MCF 10A (cell line): ENCODE results near the gene ADAMTSL1. TPM values are rescaled to one million over a fixed set of nuclear protein-coding genes. Genes with fewer than 3 reads are reported as not detected.
A peak's percentile ranks its signal among the peaks of the same experiment; 100 is the strongest.

Experiments used
- BruUV-seq: library from RNA; stranded (reverse); fragments of 400-500 nt; replicated peaks from 2 replicates; lab custom pipeline; 2021; lab: Mats Ljungman, UMichigan
- CTCF ChIA-PET: fragments of 300-600 bp; sonication (Branson Sonifier 250); formaldehyde crosslinking; extraction: SDS; loops from one replicate; lab custom pipeline; 2021; ENCODE audit warnings: antibody characterized with exemption, inconsistent platforms; lab: Yijun Ruan, JAX
- POLR2A ChIA-PET: fragments of 300-600, 350-650 bp; sonication (Branson Sonifier 250); formaldehyde crosslinking; extraction: SDS; loops from one replicate; lab custom pipeline; 2020; ENCODE audit warnings: antibody characterized with exemption, inconsistent platforms; lab: Yijun Ruan, JAX
- DNase-seq: peaks from one replicate; pipeline ENCODE4 v3.0.0-alpha.2; 2018; ENCODE audit not compliant: unreplicated experiment
- H3K27ac Mint-ChIP-seq: one replicate; pipeline ENCODE4 v1.8.0; 2022; ENCODE audit warnings: mild to moderate bottlenecking, low read depth, mixed read lengths; ENCODE audit not compliant: unreplicated experiment
- H3K27me3 Mint-ChIP-seq: one replicate; pipeline ENCODE4 v1.8.0; 2022; ENCODE audit warnings: mixed read lengths; ENCODE audit not compliant: insufficient read depth, unreplicated experiment
- H3K36me3 Mint-ChIP-seq: one replicate; pipeline ENCODE4 v1.8.0; 2022; ENCODE audit warnings: mild to moderate bottlenecking, moderate library complexity, mixed read lengths; ENCODE audit not compliant: insufficient read depth, unreplicated experiment
- H3K4me1 Mint-ChIP-seq: one replicate; pipeline ENCODE4 v1.8.0; 2022; ENCODE audit warnings: mixed read lengths; ENCODE audit not compliant: insufficient read depth, unreplicated experiment
- H3K4me3 Mint-ChIP-seq: one replicate; pipeline ENCODE4 v1.8.0; 2022; ENCODE audit warnings: mild to moderate bottlenecking, moderate library complexity, mixed read lengths; ENCODE audit not compliant: unreplicated experiment
- H3K9me3 Mint-ChIP-seq: one replicate; pipeline ENCODE4 v1.8.0; 2022; ENCODE audit warnings: mixed read lengths; ENCODE audit not compliant: unreplicated experiment
- intact Hi-C: fragments of 100-400 bp; cut with micrococcal nuclease; formaldehyde crosslinking; loops from 2 replicates; pipeline ENCODE4 v1.14.1; 2022
- total RNA-seq: library from RNA; stranded (reverse); gene quantifications from 2 replicates; pipeline ENCODE4 v1.2.3, GENCODE V29; 2022
- TF ChIP-seq, protein P1 (sequence below): fragments of 200-600 bp; IDR thresholded peaks from one replicate; pipeline ENCODE4 v1.8.0; 2022; ENCODE audit warnings: antibody characterized with exemption, mild to moderate bottlenecking; ENCODE audit not compliant: unreplicated experiment

ADAMTSL1 gene
- total RNA-seq, 1 experiment from 2014 or later = not detected

DNA sequence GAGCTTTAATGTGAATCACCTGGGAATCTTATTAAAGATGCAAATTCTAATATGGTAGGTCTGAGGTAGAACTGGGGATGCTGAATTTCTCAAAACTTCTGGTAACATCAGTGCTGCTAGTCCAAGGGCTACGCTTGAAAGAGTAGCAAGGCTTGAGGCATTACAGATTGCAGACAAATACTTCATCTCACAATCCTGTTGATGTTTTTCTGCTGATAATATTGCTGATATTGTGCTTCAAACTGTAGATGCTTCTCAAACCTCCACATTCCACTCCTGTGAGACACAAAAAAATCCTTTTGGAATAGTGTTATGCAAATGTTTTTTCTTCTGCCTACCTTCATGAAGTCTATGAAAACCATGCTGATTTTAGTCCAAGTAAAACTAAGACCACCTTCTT lies 419.5 kb downstream of the ADAMTSL1 start:
- Mint-ChIP-seq H3K4me3 (no peak overlapping the region), H3K27ac (no peak overlapping the region), H3K36me3 (no peaks in the 10 kb centered on the region), H3K9me3 (peaks cover 8% of the 10 kb centered on the region), H3K4me1 (no peaks in the 10 kb centered on the region), H3K27me3 (no peaks in the 10 kb centered on the region)
- no TSS peak for BruUV-seq
- no peak for DNase-seq
- ChIA-PET CTCF (interaction anchor here (0.7 kb wide), 1 partner anchor 189 kb away, joined by 3 read pairs; no protein-coding TSS in a partner anchor), POLR2A (no interaction called here)
- TF ChIP-seq, protein P1, sequence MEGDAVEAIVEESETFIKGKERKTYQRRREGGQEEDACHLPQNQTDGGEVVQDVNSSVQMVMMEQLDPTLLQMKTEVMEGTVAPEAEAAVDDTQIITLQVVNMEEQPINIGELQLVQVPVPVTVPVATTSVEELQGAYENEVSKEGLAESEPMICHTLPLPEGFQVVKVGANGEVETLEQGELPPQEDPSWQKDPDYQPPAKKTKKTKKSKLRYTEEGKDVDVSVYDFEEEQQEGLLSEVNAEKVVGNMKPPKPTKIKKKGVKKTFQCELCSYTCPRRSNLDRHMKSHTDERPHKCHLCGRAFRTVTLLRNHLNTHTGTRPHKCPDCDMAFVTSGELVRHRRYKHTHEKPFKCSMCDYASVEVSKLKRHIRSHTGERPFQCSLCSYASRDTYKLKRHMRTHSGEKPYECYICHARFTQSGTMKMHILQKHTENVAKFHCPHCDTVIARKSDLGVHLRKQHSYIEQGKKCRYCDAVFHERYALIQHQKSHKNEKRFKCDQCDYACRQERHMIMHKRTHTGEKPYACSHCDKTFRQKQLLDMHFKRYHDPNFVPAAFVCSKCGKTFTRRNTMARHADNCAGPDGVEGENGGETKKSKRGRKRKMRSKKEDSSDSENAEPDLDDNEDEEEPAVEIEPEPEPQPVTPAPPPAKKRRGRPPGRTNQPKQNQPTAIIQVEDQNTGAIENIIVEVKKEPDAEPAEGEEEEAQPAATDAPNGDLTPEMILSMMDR = no peak
- intact Hi-C loops = no loop called here

DNA sequence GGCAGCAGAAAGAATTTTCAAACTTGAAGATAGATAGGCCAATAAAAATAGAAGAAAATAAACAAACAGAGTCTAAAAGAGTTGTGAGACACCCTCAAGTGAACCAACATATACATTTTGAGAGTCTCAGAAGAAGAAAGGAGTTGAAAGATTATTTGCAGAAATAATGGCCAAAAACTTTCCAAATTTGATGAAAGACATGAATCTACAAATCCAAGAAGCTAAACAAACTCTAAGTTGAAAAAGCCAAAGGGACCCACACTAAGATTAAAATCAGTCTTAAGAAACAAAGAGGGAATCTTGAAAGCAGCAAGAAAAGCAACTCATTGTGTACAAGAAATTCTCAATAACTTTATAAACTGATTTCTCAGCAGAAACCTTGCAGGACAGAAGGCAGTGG lies 422.1 kb downstream of the ADAMTSL1 start:
- Mint-ChIP-seq H3K4me1 (no peaks in the 10 kb centered on the region), H3K27me3 (no peaks in the 10 kb centered on the region), H3K9me3 (peaks cover 8% of the 10 kb centered on the region), H3K27ac (no peak overlapping the region), H3K36me3 (no peaks in the 10 kb centered on the region), H3K4me3 (no peak overlapping the region)
- intact Hi-C loops = no loop called here
- ChIA-PET CTCF (interaction anchor here (0.6 to 0.7 kb wide), 2 partner anchors 188 to 1199 kb away, joined by 3 to 4 read pairs; no protein-coding TSS in a partner anchor), POLR2A (no interaction called here)
- BruUV-seq = no TSS peak
- DNase-seq = no peak
- TF ChIP-seq, protein P1 = no peak

DNA sequence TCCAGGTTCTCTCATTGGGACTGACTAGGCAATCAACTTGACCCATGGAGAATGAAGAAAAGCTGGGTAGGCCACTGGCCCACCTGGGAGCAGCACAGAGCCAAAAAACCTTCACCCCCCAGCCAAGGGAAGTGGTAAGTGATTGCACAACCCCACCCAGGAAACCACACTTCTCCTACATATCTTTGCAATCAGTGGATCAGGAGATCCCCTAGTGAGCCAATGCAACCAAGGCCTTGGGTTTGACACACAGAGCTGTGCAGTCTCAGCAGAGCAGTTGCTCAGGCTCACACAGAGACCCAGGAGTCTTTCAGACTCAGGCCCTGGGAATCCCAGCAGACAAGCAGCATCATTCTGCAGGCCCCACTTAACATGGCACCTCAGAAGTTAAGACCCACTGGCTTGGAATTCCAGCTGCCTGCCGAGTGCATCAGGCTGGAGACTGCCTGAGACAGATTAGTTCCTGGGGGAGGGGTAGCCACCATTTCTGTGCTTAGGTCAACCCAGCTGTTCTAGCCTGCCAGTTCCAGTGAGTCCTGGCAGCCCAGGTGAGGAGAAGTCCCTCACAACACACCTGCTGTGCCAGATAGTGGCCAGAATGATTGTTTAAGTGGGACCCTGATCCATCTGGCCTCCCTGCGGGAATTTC lies 422.7 kb downstream of the ADAMTSL1 start:
- DNase-seq = peak; percentile 5
- BruUV-seq = no TSS peak
- Mint-ChIP-seq H3K36me3 (no peaks in the 10 kb centered on the region), H3K4me3 (no peak overlapping the region), H3K4me1 (no peaks in the 10 kb centered on the region), H3K27ac (no peak overlapping the region), H3K27me3 (no peaks in the 10 kb centered on the region), H3K9me3 (peaks cover 8% of the 10 kb centered on the region)
- TF ChIP-seq, protein P1 = no peak
- CTCF ChIA-PET = no interaction called here
- intact Hi-C loops = no loop called here
- POLR2A ChIA-PET = no interaction called here

DNA sequence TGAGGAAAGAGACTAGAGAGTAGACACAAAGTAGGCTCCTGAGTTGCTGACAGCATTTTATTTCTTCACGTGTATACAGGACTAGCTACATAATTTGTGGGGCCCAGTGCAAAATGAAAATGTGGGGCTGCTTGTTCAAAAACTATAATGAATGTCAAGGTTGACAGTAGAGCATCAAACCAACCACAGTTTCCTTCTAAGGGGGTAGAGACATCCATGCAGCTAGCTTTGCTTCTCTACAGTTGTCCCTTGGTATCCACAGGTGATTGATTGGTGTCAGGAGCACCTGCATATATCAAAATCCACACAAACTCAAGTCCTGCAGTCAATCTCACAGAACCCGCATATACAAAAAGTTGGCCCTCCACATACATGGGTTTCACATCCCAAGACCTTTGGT lies 429.5 kb downstream of the ADAMTSL1 start:
- H3K4me1 Mint-ChIP-seq = no peaks in the 10 kb centered on the region
- H3K27ac Mint-ChIP-seq = no peak overlapping the region
- ChIA-PET POLR2A (no interaction called here), CTCF (interaction anchor here (0.7 kb wide), 1 partner anchor 941 kb away, joined by 3 read pairs; no protein-coding TSS in a partner anchor)
- H3K27me3 Mint-ChIP-seq = peaks cover under 1% of the 10 kb centered on the region
- intact Hi-C loops = no loop called here
- H3K36me3 Mint-ChIP-seq = no peaks in the 10 kb centered on the region
- no peak for DNase-seq
- TF ChIP-seq, protein P1 = no peak
- H3K9me3 Mint-ChIP-seq = no peaks in the 10 kb centered on the region
- no TSS peak for BruUV-seq
- H3K4me3 Mint-ChIP-seq = no peak overlapping the region
